HG03354 (cell line): ENCODE measurements around the gene GSDME.

ENCODE experiments used
- ATAC-seq: cut with Tn5 transposase; IDR thresholded peaks from one replicate; pipeline ENCODE4 v1.9.1; 2021; ENCODE audit warnings: mild to moderate bottlenecking; ENCODE audit not compliant: unreplicated experiment, poor library complexity, severe bottlenecking

Gene GSDME

GRCh38 chr7:24725554-24726241 lies 31.6 kb downstream of the GSDME start:
- no peak for ATAC-seq

GRCh38 chr7:24724451-24725190 lies 32.6 kb downstream of the GSDME start:
- no peak for ATAC-seq

- no peak for ATAC-seq
Measured at GRCh38 chr7:24723178-24723530, 34.1 kb downstream of the GSDME start.

- ATAC-seq: no peak
Measured at GRCh38 chr7:24722386-24723177, 34.7 kb downstream of the GSDME start.

- no peak for ATAC-seq
Measured at GRCh38 chr7:24721481-24722001, 35.7 kb downstream of the GSDME start.

GRCh38 chr7:24720283-24720682 lies 37.0 kb downstream of the GSDME start:
- no peak for ATAC-seq

GRCh38 chr7:24718977-24719491 lies 38.2 kb downstream of the GSDME start:
- peak; percentile 57 for ATAC-seq

- no peak for ATAC-seq
Measured at GRCh38 chr7:24718431-24718831, 38.8 kb downstream of the GSDME start.

GRCh38 chr7:24717694-24718320 lies 39.5 kb downstream of the GSDME start:
- no peak for ATAC-seq

GRCh38 chr7:24717247-24717622 lies 40.0 kb downstream of the GSDME start:
- ATAC-seq: no peak

- ATAC-seq: no peak
Measured at GRCh38 chr7:24716480-24717246, 40.6 kb downstream of the GSDME start.

GRCh38 chr7:24715661-24716479 lies 41.4 kb downstream of the GSDME start:
- peak; percentile 53 for ATAC-seq

GRCh38 chr7:24715171-24715570 lies 42.1 kb downstream of the GSDME start:
- ATAC-seq: peak; percentile 5

GRCh38 chr7:24714676-24715010 lies 42.6 kb downstream of the GSDME start:
- ATAC-seq: no peak

- no peak for ATAC-seq
Measured at GRCh38 chr7:24713850-24714675, 43.2 kb downstream of the GSDME start.

GRCh38 chr7:24713039-24713793 lies 44.0 kb downstream of the GSDME start:
- no peak for ATAC-seq
